ENCODE measurements around the gene OR5C1. TPM values are rescaled to one million over a fixed set of nuclear protein-coding genes. Genes with fewer than 3 reads are reported as not detected.

The OR5C1 gene
- total and polyA plus RNA-seq, 9 of the 15 experiments (the other 6 are each of a cell fraction or from before 2014, with no cell fraction given): not detected

GRCh38 chr9:122821278-122821943 lies 32.7 kb downstream of the OR5C1 start (continued):
- TF ChIP-seq CEBPG (CRISPR knock-in tag; IDR thresholded peaks at IDR 0.05) (peak; percentile 81), CEBPG (tag; conservative IDR thresholded peaks at IDR 0.05 in 1 of 2, IDR thresholded peaks at IDR 0.05 in 1 of 2) (peak; percentile 87 to 89), ZNF696 (CRISPR knock-in tag; conservative IDR thresholded peaks at IDR 0.05) (no peak), ZNF395 (CRISPR knock-in tag; IDR thresholded peaks at IDR 0.05) (0 out of 2 replicates have a peak, but pooled peaks have one; percentile 26), CTBP1 (IDR thresholded peaks at IDR 0.05; ENCODE audit: borderline replicate concordance) (peak; percentile 70; the same call in 1 of the 2 replicates), ELF2 (CRISPR knock-in tag; IDR thresholded peaks at IDR 0.05) (0 out of 2 replicates have a peak, but pooled peaks have one; percentile 42), SMAD4 (CRISPR knock-in tag; conservative IDR thresholded peaks at IDR 0.05) (peak; percentile 88), MAZ (CRISPR knock-in tag; conservative IDR thresholded peaks at IDR 0.05 in 1 of 2, IDR thresholded peaks at IDR 0.05 in 1 of 2) (0 out of 4 replicates have a peak, but pooled peaks of 1 of the 2 experiments have one; percentile 21), ATF4 (CRISPR knock-in tag; IDR thresholded peaks at IDR 0.05) (peak; percentile 72), TCFL5 (CRISPR knock-in tag; conservative IDR thresholded peaks at IDR 0.05) (no peak), CBFA2T2 (conservative IDR thresholded peaks at IDR 0.05) (peak; percentile 63), PBX2 (CRISPR knock-in tag; IDR thresholded peaks at IDR 0.05; ENCODE audit: low read depth) (no peak), PBX2 (tag; conservative IDR thresholded peaks at IDR 0.05; ENCODE audit: low read depth) (peak; percentile 79), MITF (IDR thresholded peaks at IDR 0.05) (peak; percentile 77), MTA2 (IDR thresholded peaks at IDR 0.05; ENCODE audit: low read depth) (peak; percentile 49; the same call in 1 of the 2 replicates), RAD51 (IDR thresholded peaks at IDR 0.05; ENCODE audit: borderline replicate concordance, low read depth) (no peak), NR2C2 (CRISPR knock-in tag; IDR thresholded peaks at IDR 0.05) (no peak), NR2C2 (tag; IDR thresholded peaks at IDR 0.05) (peak; percentile 79), SMARCC2 (IDR thresholded peaks at IDR 0.05; ENCODE audit: low read depth) (peak; percentile 26; the same call in 1 of the 2 replicates), GATAD2B (IDR thresholded peaks at IDR 0.05; ENCODE audit: borderline replicate concordance) (no peak), POLR2AphosphoS5 (IDR thresholded peaks at IDR 0.05; ENCODE audit: control insufficient read depth, insufficient read depth, low read depth, low read length) (peak; percentile 48; the same call in 1 of the 2 replicates), ZNF197 (CRISPR knock-in tag; IDR thresholded peaks at IDR 0.05; ENCODE audit: low read depth) (0 out of 2 replicates have a peak, but pooled peaks have one; percentile 29)

All from K562 (cell line).